HG03196 (cell line): ENCODE data around the gene APOL2.
"Not testable (repeated sequence)": the region's sequence is repeated elsewhere in the genome, so short reads cannot be mapped to it uniquely, and the experiment has no call there.

Experiments used
- ATAC-seq: cut with Tn5 transposase; IDR thresholded peaks from one replicate; pipeline ENCODE4 v1.9.1; 2021; ENCODE audit not compliant: unreplicated experiment

The APOL2 gene

GRCh38 chr22:36263886-36264664 lies 24.7 kb upstream of the APOL2 start:
- ATAC-seq: not testable (repeated sequence)

- not testable (repeated sequence) for ATAC-seq
These were observed 23.9 kb upstream of the APOL2 start for GRCh38 chr22:36263216-36263673.

- ATAC-seq: not testable (repeated sequence)
These were observed 23.0 kb upstream of the APOL2 start for GRCh38 chr22:36262307-36262706.

- not testable (repeated sequence) for ATAC-seq
These were observed 22.3 kb upstream of the APOL2 start for GRCh38 chr22:36261675-36262074.

GRCh38 chr22:36259615-36260300 lies 20.4 kb upstream of the APOL2 start:
- no peak for ATAC-seq

- no peak for ATAC-seq
These were observed 19.6 kb upstream of the APOL2 start for GRCh38 chr22:36258701-36259614.

- ATAC-seq: no peak
These were observed 18.8 kb upstream of the APOL2 start for GRCh38 chr22:36257948-36258670.

GRCh38 chr22:36257308-36257707 lies 18.0 kb upstream of the APOL2 start:
- no peak for ATAC-seq

GRCh38 chr22:36256478-36256877 lies 17.2 kb upstream of the APOL2 start:
- no peak for ATAC-seq

- not testable (repeated sequence) for ATAC-seq
These were observed 16.2 kb upstream of the APOL2 start for GRCh38 chr22:36255572-36255971.

- ATAC-seq: no peak
These were observed 14.5 kb upstream of the APOL2 start for GRCh38 chr22:36253523-36254490.

- ATAC-seq: peak; percentile 76
These were observed 13.6 kb upstream of the APOL2 start, which contains the start of gene APOL1 for GRCh38 chr22:36252754-36253522. Gene APOL1 (plus strand): TSS chr22:36253133. CDS start chr22:36254956, 1,823 bp downstream.

- not testable (repeated sequence) for ATAC-seq
These were observed 12.8 kb upstream of the APOL2 start for GRCh38 chr22:36251979-36252608.

- not testable (repeated sequence) for ATAC-seq
These were observed 11.1 kb upstream of the APOL2 start for GRCh38 chr22:36250292-36250960.

- no peak for ATAC-seq
These were observed 9.8 kb upstream of the APOL2 start for GRCh38 chr22:36249160-36249559.

- ATAC-seq: no peak
These were observed 8.6 kb upstream of the APOL2 start for GRCh38 chr22:36247955-36248354.

- no peak for ATAC-seq
These were observed 7.4 kb upstream of the APOL2 start for GRCh38 chr22:36246718-36247117.
